A673 (cell line): ENCODE results near the gene PXT1. TPM values are rescaled to one million over a fixed set of nuclear protein-coding genes. Genes with fewer than 3 reads are reported as not detected.

Source experiments
- BruUV-seq: library from RNA; stranded (reverse); fragments of 400-500 nt; replicated peaks from 2 replicates; lab custom pipeline; 2021; lab: Mats Ljungman, UMichigan
- CTCF ChIA-PET: fragments of 300-600 bp; sonication (Branson Sonifier 250); formaldehyde crosslinking; loops from one replicate; lab custom pipeline; 2022; ENCODE audit warnings: antibody characterized with exemption; lab: Charles Lee
- POLR2A ChIA-PET: fragments of 300-600 bp; sonication (Branson Sonifier 250); formaldehyde crosslinking; loops from one replicate; lab custom pipeline; 2022; ENCODE audit warnings: antibody characterized with exemption; ENCODE audit not compliant: low non-redundant PET; lab: Charles Lee
- DNase-seq: peaks from one replicate; pipeline ENCODE4 v3.0.0-alpha.2; 2015; ENCODE audit warnings: low spot score
- H3K27ac ChIP-seq: fragments of 200-600 bp; sonication (generic); 2 replicates; pipeline ENCODE4 v1.5.1; 2016; ENCODE audit warnings: mixed run types, low read depth, mild to moderate bottlenecking, mixed read lengths, antibody characterized with exemption, low read length; ENCODE audit not compliant: poor library complexity, severe bottlenecking
- H3K27me3 ChIP-seq: fragments of 200-600 bp; sonication (generic); replicated peaks from 2 replicates; pipeline ENCODE4 v1.6.1; 2017; ENCODE audit warnings: mixed run types, low read depth, mild to moderate bottlenecking, mixed read lengths, antibody characterized with exemption, low read length; ENCODE audit not compliant: insufficient read depth, poor library complexity
- H3K36me3 ChIP-seq: fragments of 200-600 bp; sonication (generic); 2 replicates; pipeline ENCODE4 v1.6.1; 2016; ENCODE audit warnings: mixed run types, mild to moderate bottlenecking, mixed read lengths, antibody characterized with exemption, low read length; ENCODE audit not compliant: insufficient read depth, poor library complexity, severe bottlenecking
- H3K4me1 ChIP-seq: fragments of 200-600 bp; sonication (generic); 2 replicates; pipeline ENCODE4 v1.6.1; 2017; ENCODE audit warnings: mixed run types, mild to moderate bottlenecking, mixed read lengths, antibody characterized with exemption, low read length; ENCODE audit not compliant: insufficient read depth, poor library complexity, severe bottlenecking
- H3K4me3 ChIP-seq: fragments of 200-600 bp; sonication (generic); 2 replicates; pipeline ENCODE4 v1.5.1; 2016; ENCODE audit warnings: low read depth, mixed run types, mild to moderate bottlenecking, mixed read lengths, low read length; ENCODE audit not compliant: poor library complexity, severe bottlenecking
- H3K9me3 ChIP-seq: fragments of 200-600 bp; sonication (generic); 2 replicates; pipeline ENCODE4 v1.6.1; 2016; ENCODE audit warnings: mixed run types, low read depth, mild to moderate bottlenecking, mixed read lengths, antibody characterized with exemption, low read length; ENCODE audit not compliant: poor library complexity, severe bottlenecking
- EZH2 ChIP-seq: fragments of 200-600 bp; sonication (generic); IDR thresholded peaks from 2 replicates; pipeline ENCODE4 v1.6.1; 2017; ENCODE audit warnings: borderline replicate concordance, low read depth, mild to moderate bottlenecking, mixed read lengths, antibody characterized with exemption, low read length; ENCODE audit not compliant: poor library complexity, severe bottlenecking
- intact Hi-C: fragments of 100-400 bp; cut with micrococcal nuclease; formaldehyde crosslinking; loops from one replicate; pipeline ENCODE4 v1.10.0; 2022; ENCODE audit not compliant: unreplicated experiment
- total RNA-seq: library from RNA; stranded (reverse); gene quantifications from 2 replicates; pipeline ENCODE4 v1.2.3, GENCODE V29; 2021
- TF ChIP-seq, protein P1 (sequence below): fragments of 300-800, 200-600 bp; sonication (generic); conservative IDR thresholded peaks from 2 replicates; pipeline ENCODE4 v1.5.1; 2017; ENCODE audit warnings: low read depth, mild to moderate bottlenecking, antibody characterized with exemption, low read length, moderate library complexity, mixed read lengths

The PXT1 gene
- total RNA-seq, 1 experiment from 2014 or later = 0.21 TPM

GRCh38 chr6:36378936-36379335 lies 63.7 kb downstream of the PXT1 start:
- intact Hi-C loops = no loop called here
- Histone ChIP-seq H3K4me3 (no peak overlapping the region), H3K27me3 (no peaks in the 10 kb centered on the region), H3K4me1 (no peaks in the 10 kb centered on the region), H3K36me3 (no peaks in the 10 kb centered on the region), H3K27ac (no peak overlapping the region), H3K9me3 (no peaks in the 10 kb centered on the region)
- POLR2A ChIA-PET = interaction anchor here (0.6 kb wide), 1 partner anchor 393 kb away, joined by 9 read pairs; no protein-coding TSS in a partner anchor
- no TSS peak for BruUV-seq
- no peak for DNase-seq
- TF ChIP-seq, protein P1, sequence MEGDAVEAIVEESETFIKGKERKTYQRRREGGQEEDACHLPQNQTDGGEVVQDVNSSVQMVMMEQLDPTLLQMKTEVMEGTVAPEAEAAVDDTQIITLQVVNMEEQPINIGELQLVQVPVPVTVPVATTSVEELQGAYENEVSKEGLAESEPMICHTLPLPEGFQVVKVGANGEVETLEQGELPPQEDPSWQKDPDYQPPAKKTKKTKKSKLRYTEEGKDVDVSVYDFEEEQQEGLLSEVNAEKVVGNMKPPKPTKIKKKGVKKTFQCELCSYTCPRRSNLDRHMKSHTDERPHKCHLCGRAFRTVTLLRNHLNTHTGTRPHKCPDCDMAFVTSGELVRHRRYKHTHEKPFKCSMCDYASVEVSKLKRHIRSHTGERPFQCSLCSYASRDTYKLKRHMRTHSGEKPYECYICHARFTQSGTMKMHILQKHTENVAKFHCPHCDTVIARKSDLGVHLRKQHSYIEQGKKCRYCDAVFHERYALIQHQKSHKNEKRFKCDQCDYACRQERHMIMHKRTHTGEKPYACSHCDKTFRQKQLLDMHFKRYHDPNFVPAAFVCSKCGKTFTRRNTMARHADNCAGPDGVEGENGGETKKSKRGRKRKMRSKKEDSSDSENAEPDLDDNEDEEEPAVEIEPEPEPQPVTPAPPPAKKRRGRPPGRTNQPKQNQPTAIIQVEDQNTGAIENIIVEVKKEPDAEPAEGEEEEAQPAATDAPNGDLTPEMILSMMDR = no peak
- no peak for TF ChIP-seq EZH2
- CTCF ChIA-PET = no interaction called here

GRCh38 chr6:36378243-36378920 lies 64.3 kb downstream of the PXT1 start:
- Histone ChIP-seq H3K36me3 (no peaks in the 10 kb centered on the region), H3K9me3 (no peaks in the 10 kb centered on the region), H3K27ac (no peak overlapping the region), H3K4me1 (no peaks in the 10 kb centered on the region), H3K27me3 (no peaks in the 10 kb centered on the region), H3K4me3 (no peak overlapping the region)
- no peak for TF ChIP-seq EZH2
- TF ChIP-seq, protein P1 = no peak
- ChIA-PET CTCF (no interaction called here), POLR2A (no interaction called here)
- DNase-seq = no peak
- no TSS peak for BruUV-seq
- intact Hi-C loops = no loop called here

- POLR2A ChIA-PET = no interaction called here
Observed at GRCh38 chr6:36377594-36377993, 65.1 kb downstream of the PXT1 start.

More at GRCh38 chr6:36377594-36377993, 65.1 kb downstream of the PXT1 start:
- no peaks in the 10 kb centered on the region for H3K9me3 ChIP-seq
- H3K36me3 ChIP-seq = no peaks in the 10 kb centered on the region
- H3K4me1 ChIP-seq = no peaks in the 10 kb centered on the region
- DNase-seq = no peak
- TF ChIP-seq, protein P1 = no peak
- TF ChIP-seq EZH2 = no peak
- no peak overlapping the region for H3K4me3 ChIP-seq
- CTCF ChIA-PET = no interaction called here
- H3K27ac ChIP-seq = no peak overlapping the region
- intact Hi-C loops = no loop called here
- no peaks in the 10 kb centered on the region for H3K27me3 ChIP-seq
- BruUV-seq = no TSS peak
